ENCODE data around the gene MXI1.
"Not testable (repeated sequence)": the region's sequence is repeated elsewhere in the genome, so short reads cannot be mapped to it uniquely, and the experiment has no call there.

DNA sequence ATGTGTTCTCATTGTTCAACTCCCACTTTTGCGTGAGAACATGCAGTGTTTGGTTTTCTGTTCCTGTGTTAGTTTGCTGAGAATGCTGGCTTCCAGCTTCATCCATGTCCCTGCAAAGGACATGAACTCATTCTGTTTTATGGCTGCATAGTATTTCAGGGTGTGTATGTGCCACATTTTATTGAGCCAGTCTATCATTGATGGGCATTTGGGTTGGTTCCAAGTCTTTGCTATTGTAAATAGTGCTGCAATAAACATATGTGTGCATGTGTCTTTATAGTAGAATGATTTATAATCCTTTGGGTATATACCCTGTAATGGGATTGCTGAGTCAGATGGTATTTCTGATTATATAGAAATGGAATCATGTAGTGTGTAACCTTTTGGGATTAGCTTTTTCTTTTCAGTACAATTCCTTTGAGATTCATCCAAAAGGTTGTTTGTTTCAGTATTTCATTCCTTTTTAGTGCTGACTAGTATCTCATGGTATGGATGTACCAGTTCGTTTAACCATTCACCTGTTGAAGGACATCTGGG lies 21.7 kb upstream of the MXI1 start:
- TF ChIP-seq, protein P1, sequence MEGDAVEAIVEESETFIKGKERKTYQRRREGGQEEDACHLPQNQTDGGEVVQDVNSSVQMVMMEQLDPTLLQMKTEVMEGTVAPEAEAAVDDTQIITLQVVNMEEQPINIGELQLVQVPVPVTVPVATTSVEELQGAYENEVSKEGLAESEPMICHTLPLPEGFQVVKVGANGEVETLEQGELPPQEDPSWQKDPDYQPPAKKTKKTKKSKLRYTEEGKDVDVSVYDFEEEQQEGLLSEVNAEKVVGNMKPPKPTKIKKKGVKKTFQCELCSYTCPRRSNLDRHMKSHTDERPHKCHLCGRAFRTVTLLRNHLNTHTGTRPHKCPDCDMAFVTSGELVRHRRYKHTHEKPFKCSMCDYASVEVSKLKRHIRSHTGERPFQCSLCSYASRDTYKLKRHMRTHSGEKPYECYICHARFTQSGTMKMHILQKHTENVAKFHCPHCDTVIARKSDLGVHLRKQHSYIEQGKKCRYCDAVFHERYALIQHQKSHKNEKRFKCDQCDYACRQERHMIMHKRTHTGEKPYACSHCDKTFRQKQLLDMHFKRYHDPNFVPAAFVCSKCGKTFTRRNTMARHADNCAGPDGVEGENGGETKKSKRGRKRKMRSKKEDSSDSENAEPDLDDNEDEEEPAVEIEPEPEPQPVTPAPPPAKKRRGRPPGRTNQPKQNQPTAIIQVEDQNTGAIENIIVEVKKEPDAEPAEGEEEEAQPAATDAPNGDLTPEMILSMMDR (conservative IDR thresholded peaks at IDR 0.05) = not testable (repeated sequence)
- TF ChIP-seq EZH2 (IDR thresholded peaks at IDR 0.05; ENCODE audit: low read depth) = not testable (repeated sequence)

Data from PC-9 (cell line).